HepG2 (cell line): ENCODE results near the gene ORC4. TPM values are rescaled to one million over a fixed set of nuclear protein-coding genes. Genes with fewer than 3 reads are reported as not detected.

Source experiments
- ATAC-seq: fragments of 200-7000 bp; cut with Tn5 transposase; 3 replicates; pipeline ENCODE4 v1.9.1; 2020; ENCODE audit warnings: mild to moderate bottlenecking, moderate library complexity
- BruUV-seq: library from RNA; stranded (reverse); fragments of 400-500 nt; replicated peaks from 2 replicates; lab custom pipeline; 2021; lab: Mats Ljungman, UMichigan
- CTCF ChIA-PET: fragments of 300-600 bp; formaldehyde crosslinking; extraction: SDS; loops from one replicate; lab custom pipeline; 2021; ENCODE audit warnings: low total read pairs, inconsistent platforms, low intra/inter-chr PET ratio; lab: Yijun Ruan, JAX
- POLR2A ChIA-PET: fragments of 350-600 bp; sonication (Branson Sonifier 250); formaldehyde crosslinking; loops from one replicate; lab custom pipeline; 2020; ENCODE audit warnings: antibody characterized with exemption, inconsistent platforms; lab: Yijun Ruan, JAX
- DNase-seq: peaks from one replicate; pipeline ENCODE4 v3.0.0-alpha.2; 2015; ENCODE audit warnings: low spot score
- FAIRE-seq: peaks from 3 replicates; lab custom pipeline; 2011; peaks lifted over from hg19 to GRCh38; lab: Jason Lieb, UNC
- H2AFZ ChIP-seq: one replicate; pipeline ENCODE4 v1.6.1; 2011; ENCODE audit warnings: low read length, inconsistent platforms
- H3K27ac ChIP-seq: fragments of 300-600 bp; 3 replicates; pipeline ENCODE4 v1.8.0; 2011; ENCODE audit warnings: mixed run types, mild to moderate bottlenecking, mixed read lengths, low read length, inconsistent platforms; ENCODE audit not compliant: insufficient read depth; ENCODE audit errors: extremely low read length
- H3K27me3 ChIP-seq, 2 experiments: fragments of 200-600 bp in 1 of 2; 2 replicates in 1 of 2; 3 replicates in 1 of 2; pipeline versions ENCODE4 v1.6.0 to v1.8.0; 2011; ENCODE audit warnings: low read length in 2 of 2, mild to moderate bottlenecking in 2 of 2, moderate library complexity in 2 of 2, inconsistent platforms in 1 of 2; ENCODE audit not compliant: insufficient read depth in 2 of 2, control insufficient read depth in 1 of 2
- H3K36me3 ChIP-seq, 2 experiments: fragments of 200-600 bp in 1 of 2; replicated peaks in 1 of 2; 2 replicates in 1 of 2; 3 replicates in 1 of 2; pipeline versions ENCODE4 v1.5.1 to v1.8.0; 2011; ENCODE audit warnings: low read length in 2 of 2, inconsistent platforms in 1 of 2; ENCODE audit not compliant: insufficient read depth in 2 of 2, control insufficient read depth in 1 of 2
- H3K4me1 ChIP-seq: 2 replicates; pipeline ENCODE4 v1.5.1; 2012; ENCODE audit warnings: low read length, inconsistent platforms; ENCODE audit not compliant: insufficient read depth
- H3K4me2 ChIP-seq: 2 replicates; pipeline ENCODE4 v1.6.0; 2011; ENCODE audit warnings: low read depth, low read length, inconsistent platforms
- H3K4me3 ChIP-seq, 3 experiments: fragments of 200-600 bp in 1 of 3; sonication (generic), shearing (Covaris generic) in 1 of 3; replicated peaks in 1 of 3; 2 replicates each; pipeline ENCODE4 v1.5.1; 2011 to 2016; ENCODE audit warnings: low read length in 3 of 3, inconsistent platforms in 2 of 3, low read depth in 2 of 3, mild to moderate bottlenecking in 2 of 3, control low read depth in 1 of 3, mixed read lengths in 1 of 3; ENCODE audit not compliant: insufficient read depth in 1 of 3
- H3K79me2 ChIP-seq: one replicate; pipeline ENCODE4 v1.6.1; 2011; ENCODE audit warnings: low read length, inconsistent platforms; ENCODE audit not compliant: insufficient read depth
- H3K9ac ChIP-seq: 2 replicates; pipeline ENCODE4 v1.6.0; 2011; ENCODE audit warnings: mild to moderate bottlenecking, low read depth, low read length, inconsistent platforms; ENCODE audit not compliant: insufficient read depth
- H3K9me3 ChIP-seq: 2 replicates; pipeline ENCODE4 v1.5.1; 2012; ENCODE audit warnings: mild to moderate bottlenecking, low read length
- H4K20me1 ChIP-seq: 2 replicates; pipeline ENCODE4 v1.6.0; 2011; ENCODE audit warnings: inconsistent platforms, mild to moderate bottlenecking, low read length, moderate library complexity; ENCODE audit not compliant: insufficient read depth
- DZIP1 ChIP-seq: sonication (generic); formaldehyde crosslinking; IDR thresholded peaks from 2 replicates; pipeline ENCODE4 v1.5.0; 2020; ENCODE audit warnings: mild to moderate bottlenecking, missing genetic modification reagents
- FOXO1 ChIP-seq: sonication (generic); formaldehyde crosslinking; IDR thresholded peaks from 2 replicates; pipeline ENCODE4 v1.4.0; 2020; ENCODE audit warnings: missing genetic modification reagents
- MAF1 ChIP-seq: sonication (generic); formaldehyde crosslinking; IDR thresholded peaks from 2 replicates; pipeline ENCODE4 v1.5.0; 2020; ENCODE audit warnings: missing genetic modification reagents, borderline replicate concordance
- NAIF1 ChIP-seq: sonication (generic); formaldehyde crosslinking; IDR thresholded peaks from 2 replicates; pipeline ENCODE4 v1.5.0; 2020; ENCODE audit warnings: mild to moderate bottlenecking, missing genetic modification reagents, borderline replicate concordance
- ZSCAN22 ChIP-seq: sonication (generic); formaldehyde crosslinking; IDR thresholded peaks from 2 replicates; pipeline ENCODE4 v1.4.0; 2020; ENCODE audit warnings: mild to moderate bottlenecking, missing genetic modification reagents
- WGBS: methylation state at CpG from one replicate; pipeline ENCODE4 v1.1.6; 2017; ENCODE audit warnings: low lambda C conversion rate; 5-methylcytosine and 5-hydroxymethylcytosine counted together
- in situ Hi-C: cut with HindIII; loops from 2 replicates; pipeline ENCODE4 v1.10.0; 2017; ENCODE audit warnings: low pct_unique_long_range_greater_than_20kb; ENCODE audit not compliant: extremely low pct_ligation_motif_present
- intact Hi-C: fragments of 100-400 bp; cut with micrococcal nuclease; formaldehyde crosslinking; loops from one replicate; pipeline ENCODE4 v1.10.0; 2022; ENCODE audit not compliant: unreplicated experiment
- polyA plus RNA-seq, 8 experiments: library from polyadenylated mRNA; depleted of rRNA in 3 of 8; stranded (reverse) in 7 of 8; unstranded in 1 of 8; fragments of >200 nt; fragmentation: Illumina TruSeq in 4 of 8; extraction: Trizol in 4 of 8; gene quantifications; 2 replicates each; pipeline versions ENCODE4 v1.2.1 to v1.2.3, GENCODE V29; 2011 to 2016; ENCODE audit warnings: low read depth in 4 of 8, missing spikeins in 1 of 8, mixed read lengths in 1 of 8; ENCODE audit not compliant: insufficient read depth in 1 of 8
- total RNA-seq, 5 experiments: library from RNA; depleted of rRNA; stranded (reverse); fragments of >200 nt; fragmentation: Illumina TruSeq; extraction: Trizol; gene quantifications; 2 replicates each; pipeline ENCODE4 v1.2.3, GENCODE V29; 2016; ENCODE audit warnings: low read depth in 1 of 5
- TF ChIP-seq, protein P1 (sequence below): sonication (generic); formaldehyde crosslinking; IDR thresholded peaks from 2 replicates; pipeline ENCODE4 v1.5.0; 2020; ENCODE audit warnings: mild to moderate bottlenecking, low read depth, missing genetic modification reagents, borderline replicate concordance
- TF ChIP-seq, protein P2 (sequence below): sonication (generic); formaldehyde crosslinking; IDR thresholded peaks from 2 replicates; pipeline ENCODE4 v1.4.0; 2020; ENCODE audit warnings: mild to moderate bottlenecking, missing genetic modification reagents

ORC4 gene
- total and polyA plus RNA-seq, 2 of the 13 experiments (the other 11 are each of a cell fraction or from before 2014, with no cell fraction given) = 28.6 to 84.8 TPM

GRCh38 chr2:147886136-147886535, 134.4 kb downstream of the ORC4 start:
- Histone ChIP-seq H3K4me1 (peaks cover 12% of the 10 kb centered on the region), H3K4me2 (no peak overlapping the region), H3K79me2 (peaks cover 70% of the 10 kb centered on the region), H3K27me3 (no peaks in the 10 kb centered on the region), H4K20me1 (peaks cover 7% of the 10 kb centered on the region; the same call in 1 of the 2 replicates), H2AFZ (no peak overlapping the region), H3K36me3 (no peaks in the 10 kb centered on the region), H3K4me3 (no peak overlapping the region), H3K9me3 (no peaks in the 10 kb centered on the region), H3K27ac (no peak overlapping the region), H3K9ac (no peak overlapping the region)
- in situ Hi-C loops = no loop called here
- WGBS = 97% methylated on average over 2 of the region's 2 CpGs
- no TSS peak for BruUV-seq
- ChIA-PET CTCF (no interaction called here), POLR2A (no interaction called here)
- no peak for FAIRE-seq
- intact Hi-C loops = no loop called here
- no peak for ATAC-seq
- TF ChIP-seq, protein P1, sequence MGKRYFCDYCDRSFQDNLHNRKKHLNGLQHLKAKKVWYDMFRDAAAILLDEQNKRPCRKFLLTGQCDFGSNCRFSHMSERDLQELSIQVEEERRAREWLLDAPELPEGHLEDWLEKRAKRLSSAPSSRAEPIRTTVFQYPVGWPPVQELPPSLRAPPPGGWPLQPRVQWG (CRISPR knock-in tag) = no peak
- TF ChIP-seq ZSCAN22 (CRISPR knock-in tag) = no peak
- no peak for TF ChIP-seq FOXO1
- TF ChIP-seq NAIF1 (CRISPR knock-in tag) = no peak
- no peak for TF ChIP-seq MAF1 (CRISPR knock-in tag)
- no peak for TF ChIP-seq DZIP1 (CRISPR knock-in tag)
- TF ChIP-seq, protein P2, sequence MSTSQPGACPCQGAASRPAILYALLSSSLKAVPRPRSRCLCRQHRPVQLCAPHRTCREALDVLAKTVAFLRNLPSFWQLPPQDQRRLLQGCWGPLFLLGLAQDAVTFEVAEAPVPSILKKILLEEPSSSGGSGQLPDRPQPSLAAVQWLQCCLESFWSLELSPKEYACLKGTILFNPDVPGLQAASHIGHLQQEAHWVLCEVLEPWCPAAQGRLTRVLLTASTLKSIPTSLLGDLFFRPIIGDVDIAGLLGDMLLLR = no peak
- DNase-seq = no peak
